Calu3 (cell line): ENCODE results near the gene TIMM23. TPM values are rescaled to one million over a fixed set of nuclear protein-coding genes. Genes with fewer than 3 reads are reported as not detected.
A peak's percentile ranks its signal among the peaks of the same experiment; 100 is the strongest.

Source experiments
- BruUV-seq: library from RNA; stranded (reverse); fragments of 400-500 nt; replicated peaks from 2 replicates; lab custom pipeline; 2021; lab: Mats Ljungman, UMichigan
- CTCF ChIA-PET: fragments of 300-600 bp; sonication (Branson Sonifier 250); formaldehyde crosslinking; loops from one replicate; lab custom pipeline; 2022; ENCODE audit warnings: antibody characterized with exemption; lab: Charles Lee
- DNase-seq: peaks from one replicate; pipeline ENCODE4 v3.0.0; 2022
- H3K27ac Mint-ChIP-seq: one replicate; pipeline ENCODE4 v1.8.0; 2022; ENCODE audit warnings: mixed read lengths; ENCODE audit not compliant: unreplicated experiment
- H3K27me3 Mint-ChIP-seq: one replicate; pipeline ENCODE4 v1.8.0; 2022; ENCODE audit warnings: mixed read lengths; ENCODE audit not compliant: unreplicated experiment
- H3K36me3 Mint-ChIP-seq: one replicate; pipeline ENCODE4 v1.8.0; 2022; ENCODE audit warnings: mild to moderate bottlenecking, moderate library complexity, mixed read lengths; ENCODE audit not compliant: insufficient read depth, unreplicated experiment
- H3K4me1 Mint-ChIP-seq: one replicate; pipeline ENCODE4 v1.8.0; 2022; ENCODE audit warnings: mild to moderate bottlenecking, low read depth, mixed read lengths; ENCODE audit not compliant: unreplicated experiment
- H3K4me3 Mint-ChIP-seq: one replicate; pipeline ENCODE4 v1.8.0; 2022; ENCODE audit warnings: mild to moderate bottlenecking, low read depth, moderate library complexity, mixed read lengths; ENCODE audit not compliant: unreplicated experiment
- H3K9me3 Mint-ChIP-seq: one replicate; pipeline ENCODE4 v1.8.0; 2022; ENCODE audit warnings: low read depth, mixed read lengths; ENCODE audit not compliant: unreplicated experiment
- CTCF ChIP-seq: fragments of 200-600 bp; IDR thresholded peaks from one replicate; pipeline ENCODE4 v1.8.0; 2022; ENCODE audit warnings: antibody characterized with exemption; ENCODE audit not compliant: unreplicated experiment
- intact Hi-C: fragments of 100-400 bp; cut with micrococcal nuclease; formaldehyde crosslinking; loops from one replicate; pipeline ENCODE4 v1.10.0; 2022; ENCODE audit not compliant: unreplicated experiment
- total RNA-seq: library from RNA; stranded (reverse); gene quantifications from 2 replicates; pipeline ENCODE4 v1.2.3, GENCODE V29; 2022

TIMM23 gene
- total RNA-seq, 1 experiment from 2014 or later: 72.2 TPM

GRCh38 chr10:46022978-46023702 is 50.9 kb downstream of the TIMM23 start:
- no peak for TF ChIP-seq CTCF
- Mint-ChIP-seq H3K9me3 (no peaks in the 10 kb centered on the region), H3K4me1 (peaks cover 82% of the 10 kb centered on the region), H3K27me3 (no peaks in the 10 kb centered on the region), H3K4me3 (peak overlapping the region; percentile 85), H3K27ac (peak overlapping the region; percentile 73), H3K36me3 (peaks cover 26% of the 10 kb centered on the region)
- CTCF ChIA-PET: no interaction called here
- intact Hi-C loops: no loop called here
- DNase-seq: peak; percentile 93
- BruUV-seq: no TSS peak

DNA sequence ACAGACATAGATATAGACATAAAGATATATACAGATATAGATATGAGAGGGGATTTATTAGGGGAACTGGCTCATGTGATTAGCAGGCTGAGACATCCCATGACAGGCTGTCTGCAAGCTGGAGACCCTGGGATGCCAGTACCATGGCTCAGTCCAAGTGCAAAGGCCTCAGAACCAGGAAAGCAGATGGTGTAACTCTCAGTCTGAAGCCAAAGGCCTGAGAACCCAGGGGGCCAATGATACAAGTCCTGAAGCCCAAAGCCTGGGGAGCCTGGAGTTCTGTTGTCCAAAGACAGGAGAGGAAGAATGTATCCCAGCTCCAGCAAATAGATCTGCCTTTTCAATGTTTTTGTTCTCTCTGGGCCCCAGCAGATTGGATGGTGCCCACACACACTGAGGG is 52.7 kb downstream of the TIMM23 start:
- Mint-ChIP-seq H3K4me3 (no peak overlapping the region), H3K36me3 (peaks cover 39% of the 10 kb centered on the region), H3K9me3 (no peaks in the 10 kb centered on the region), H3K27me3 (no peaks in the 10 kb centered on the region), H3K4me1 (peaks cover 76% of the 10 kb centered on the region), H3K27ac (no peak overlapping the region)
- DNase-seq: no peak
- CTCF ChIA-PET: no interaction called here
- TF ChIP-seq CTCF: no peak
- BruUV-seq: no TSS peak
- intact Hi-C loops: no loop called here

DNA sequence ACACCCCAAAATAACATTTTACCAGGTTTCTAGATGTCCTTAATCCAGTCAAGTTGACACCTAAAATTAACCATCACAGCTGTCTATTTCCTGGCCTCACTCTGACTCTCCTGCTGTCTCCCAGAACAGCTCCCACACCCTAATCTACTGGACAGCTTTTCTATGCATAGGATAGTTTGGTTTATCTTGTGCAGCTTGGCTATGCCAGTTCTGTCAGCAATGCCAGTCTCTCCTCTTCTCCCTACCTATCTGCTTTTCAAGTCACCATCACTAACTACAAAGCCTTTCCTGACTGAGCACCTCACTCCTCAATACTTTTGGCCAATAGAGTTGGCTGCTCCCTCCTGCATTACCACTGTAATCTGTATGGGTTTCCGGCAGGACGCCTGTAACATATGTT is 53.1 kb downstream of the TIMM23 start:
- no peaks in the 10 kb centered on the region for H3K27me3 Mint-ChIP-seq
- DNase-seq: no peak
- H3K9me3 Mint-ChIP-seq: no peaks in the 10 kb centered on the region
- CTCF ChIA-PET: no interaction called here
- no TSS peak for BruUV-seq
- intact Hi-C loops: no loop called here
- peaks cover 43% of the 10 kb centered on the region for H3K36me3 Mint-ChIP-seq
- H3K27ac Mint-ChIP-seq: no peak overlapping the region
- TF ChIP-seq CTCF: no peak
- H3K4me3 Mint-ChIP-seq: no peak overlapping the region
- peaks cover 72% of the 10 kb centered on the region for H3K4me1 Mint-ChIP-seq

- DNase-seq: no peak
- no TSS peak for BruUV-seq
- no peak for TF ChIP-seq CTCF
- H3K27ac Mint-ChIP-seq: no peak overlapping the region
- H3K4me3 Mint-ChIP-seq: no peak overlapping the region
- H3K27me3 Mint-ChIP-seq: no peaks in the 10 kb centered on the region
- CTCF ChIA-PET: no interaction called here
- H3K9me3 Mint-ChIP-seq: no peaks in the 10 kb centered on the region
- intact Hi-C loops: no loop called here
- peaks cover 48% of the 10 kb centered on the region for H3K36me3 Mint-ChIP-seq
- H3K4me1 Mint-ChIP-seq: peaks cover 71% of the 10 kb centered on the region
These were observed 53.8 kb downstream of the TIMM23 start for GRCh38 chr10:46026106-46026505.
